GM19035 (cell line): ENCODE results near the gene NCAPG2.

Source experiments
- ATAC-seq: cut with Tn5 transposase; IDR thresholded peaks from one replicate; pipeline ENCODE4 v1.9.1; 2021; ENCODE audit not compliant: unreplicated experiment

NCAPG2 gene

GRCh38 chr7:158603773-158604755, 100.5 kb downstream of the NCAPG2 start:
- no peak for ATAC-seq

- no peak for ATAC-seq
Observed at GRCh38 chr7:158602905-158603772, 101.5 kb downstream of the NCAPG2 start.

GRCh38 chr7:158602041-158602440, 102.6 kb downstream of the NCAPG2 start:
- ATAC-seq = no peak

- ATAC-seq = no peak
Observed at GRCh38 chr7:158601090-158601489, 103.5 kb downstream of the NCAPG2 start.

GRCh38 chr7:158596745-158597144, 107.9 kb downstream of the NCAPG2 start:
- no peak for ATAC-seq

GRCh38 chr7:158596309-158596708, 108.3 kb downstream of the NCAPG2 start:
- ATAC-seq = no peak

GRCh38 chr7:158595068-158595467, 109.5 kb downstream of the NCAPG2 start:
- ATAC-seq = no peak

GRCh38 chr7:158592541-158592940, 112.1 kb downstream of the NCAPG2 start:
- no peak for ATAC-seq

- no peak for ATAC-seq
Observed at GRCh38 chr7:158591944-158592343, 112.7 kb downstream of the NCAPG2 start.

- no peak for ATAC-seq
Observed at GRCh38 chr7:158590181-158590530, 114.4 kb downstream of the NCAPG2 start.

- no peak for ATAC-seq
Observed at GRCh38 chr7:158589653-158590052, 115.0 kb downstream of the NCAPG2 start.

GRCh38 chr7:158588878-158589442, 115.6 kb downstream of the NCAPG2 start:
- ATAC-seq = no peak

- ATAC-seq = no peak
Observed at GRCh38 chr7:158588085-158588877, 116.3 kb downstream of the NCAPG2 start.

GRCh38 chr7:158587162-158588084, 117.2 kb downstream of the NCAPG2 start, which contains the start of gene PTPRN2:
Gene PTPRN2 (minus strand): TSS chr7:158587823.
- ATAC-seq = peak; percentile 61

GRCh38 chr7:158586499-158587161, 118.0 kb downstream of the NCAPG2 start:
- no peak for ATAC-seq

- no peak for ATAC-seq
Observed at GRCh38 chr7:158585721-158586498, 118.7 kb downstream of the NCAPG2 start.

GRCh38 chr7:158584407-158584806, 120.2 kb downstream of the NCAPG2 start:
- ATAC-seq = no peak

- no peak for ATAC-seq
Observed at GRCh38 chr7:158583810-158584209, 120.8 kb downstream of the NCAPG2 start.
